ENCODE data around the gene CEP192. TPM values are rescaled to one million over a fixed set of nuclear protein-coding genes. Genes with fewer than 3 reads are reported as not detected.

Gene CEP192
- total and polyA plus RNA-seq, 10 of the 15 experiments (the other 5 are each of a cell fraction or from before 2014, with no cell fraction given), result 15.4 to 58.2 (median 29.6) TPM

- H3K36me3 ChIP-seq (ENCODE audit: control insufficient read depth in 2 of 2, insufficient read depth in 2 of 2, low read length in 1 of 2), result peaks cover 8 to 16% of the 10 kb centered on the region in 2 experiments
- SMC1A ChIA-PET (ENCODE audit: uncharacterized antibody, unreplicated experiment), result interaction anchor here (0.9 kb wide), 1 partner anchor 22 kb away, joined by 3 read pairs; no protein-coding TSS in a partner anchor
Observed at GRCh38 chr18:13039806-13040205, 48.6 kb downstream of the CEP192 start.

More at GRCh38 chr18:13039806-13040205, 48.6 kb downstream of the CEP192 start:
- H2AFZ ChIP-seq (ENCODE audit: control insufficient read depth, low read depth, low read length), result no peak overlapping the region
- H3K27ac ChIP-seq (ENCODE audit: control insufficient read depth, insufficient read depth), result no peak overlapping the region
- no peaks in the 10 kb centered on the region for H4K20me1 ChIP-seq (ENCODE audit: control insufficient read depth, insufficient read depth)
- FAIRE-seq, result no peak
- no peak overlapping the region for H3K4me3 ChIP-seq
- no TSS peak for BruUV-seq (replicated peaks)
- H3K4me1 ChIP-seq (ENCODE audit: control insufficient read depth, insufficient read depth, low read length), result no peaks in the 10 kb centered on the region
- intact Hi-C loops (cut with micrococcal nuclease; ENCODE audit: unreplicated experiment), result no loop called here
- in situ Hi-C loops (cut with MboI), result no loop called here
- no peaks in the 10 kb centered on the region for H3K79me2 ChIP-seq (ENCODE audit: control insufficient read depth, insufficient read depth, low read length)
- no peaks in the 10 kb centered on the region for H3K9me3 ChIP-seq (replicated peaks; ENCODE audit: control insufficient read depth, insufficient read depth, low read length)
- no peak overlapping the region for H3K9ac ChIP-seq (ENCODE audit: control insufficient read depth, insufficient read depth, low read length)
- no peak for DNase-seq (ENCODE audit: low read depth, low spot score)
- no peak for TF ChIP-seq GABPA (IDR thresholded peaks at IDR 0.05; ENCODE audit: low read depth)
- TF ChIP-seq ETV6 (conservative IDR thresholded peaks at IDR 0.05 in 1 of 2, IDR thresholded peaks at IDR 0.05 in 1 of 2; ENCODE audit: borderline replicate concordance in 1 of 2, low read depth in 1 of 2), result no peak
- TF ChIP-seq, protein P1, sequence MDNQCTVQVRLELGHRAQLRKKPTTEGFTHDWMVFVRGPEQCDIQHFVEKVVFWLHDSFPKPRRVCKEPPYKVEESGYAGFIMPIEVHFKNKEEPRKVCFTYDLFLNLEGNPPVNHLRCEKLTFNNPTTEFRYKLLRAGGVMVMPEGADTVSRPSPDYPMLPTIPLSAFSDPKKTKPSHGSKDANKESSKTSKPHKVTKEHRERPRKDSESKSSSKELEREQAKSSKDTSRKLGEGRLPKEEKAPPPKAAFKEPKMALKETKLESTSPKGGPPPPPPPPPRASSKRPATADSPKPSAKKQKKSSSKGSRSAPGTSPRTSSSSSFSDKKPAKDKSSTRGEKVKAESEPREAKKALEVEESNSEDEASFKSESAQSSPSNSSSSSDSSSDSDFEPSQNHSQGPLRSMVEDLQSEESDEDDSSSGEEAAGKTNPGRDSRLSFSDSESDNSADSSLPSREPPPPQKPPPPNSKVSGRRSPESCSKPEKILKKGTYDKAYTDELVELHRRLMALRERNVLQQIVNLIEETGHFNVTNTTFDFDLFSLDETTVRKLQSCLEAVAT (IDR thresholded peaks at IDR 0.05), result no peak
- no peak for TF ChIP-seq MTA2 (IDR thresholded peaks at IDR 0.05; ENCODE audit: low read depth)
- no peak for TF ChIP-seq POLR2A (IDR thresholded peaks at IDR 0.05; ENCODE audit: low read depth, low read length)
- no peak for TF ChIP-seq JUNB (IDR thresholded peaks at IDR 0.05)
- TF ChIP-seq SRF (IDR thresholded peaks at IDR 0.05; ENCODE audit: low read depth in 2 of 2, low read length in 2 of 2), result no peak
- TF ChIP-seq, protein P2, sequence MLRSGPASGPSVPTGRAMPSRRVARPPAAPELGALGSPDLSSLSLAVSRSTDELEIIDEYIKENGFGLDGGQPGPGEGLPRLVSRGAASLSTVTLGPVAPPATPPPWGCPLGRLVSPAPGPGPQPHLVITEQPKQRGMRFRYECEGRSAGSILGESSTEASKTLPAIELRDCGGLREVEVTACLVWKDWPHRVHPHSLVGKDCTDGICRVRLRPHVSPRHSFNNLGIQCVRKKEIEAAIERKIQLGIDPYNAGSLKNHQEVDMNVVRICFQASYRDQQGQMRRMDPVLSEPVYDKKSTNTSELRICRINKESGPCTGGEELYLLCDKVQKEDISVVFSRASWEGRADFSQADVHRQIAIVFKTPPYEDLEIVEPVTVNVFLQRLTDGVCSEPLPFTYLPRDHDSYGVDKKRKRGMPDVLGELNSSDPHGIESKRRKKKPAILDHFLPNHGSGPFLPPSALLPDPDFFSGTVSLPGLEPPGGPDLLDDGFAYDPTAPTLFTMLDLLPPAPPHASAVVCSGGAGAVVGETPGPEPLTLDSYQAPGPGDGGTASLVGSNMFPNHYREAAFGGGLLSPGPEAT (IDR thresholded peaks at IDR 0.05; ENCODE audit: low read depth), result no peak
- TF ChIP-seq CHD2 (IDR thresholded peaks at IDR 0.05; ENCODE audit: borderline replicate concordance, low read depth, low read length), result no peak
- no peak for TF ChIP-seq EZH2 (IDR thresholded peaks at IDR 0.05; ENCODE audit: borderline replicate concordance, control insufficient read depth, low read depth, low read length)
- TF ChIP-seq SMC3 (IDR thresholded peaks at IDR 0.05; ENCODE audit: borderline replicate concordance, low read length), result no peak
- no peaks in the 10 kb centered on the region for H3K27me3 ChIP-seq (replicated peaks in 1 of 2; ENCODE audit: control insufficient read depth in 2 of 2, insufficient read depth in 2 of 2, low read length in 1 of 2)
- RAD21 ChIA-PET (ENCODE audit: unreplicated experiment), result no interaction called here
- POLR2A ChIA-PET, result interaction anchor here (1.0 kb wide), 1 partner anchor 44 kb away, joined by 4 read pairs; no protein-coding TSS in a partner anchor
- CTCF ChIA-PET, result no interaction called here
- H3K4me2 ChIP-seq (ENCODE audit: control insufficient read depth, insufficient read depth), result no peak overlapping the region
- ATAC-seq, result no peak
- WGBS (ENCODE audit: insufficient coverage, insufficient replicate concordance, low lambda C conversion rate, missing lambda C conversion rate), result 37% methylated on average over 1 of the region's 1 CpG
